PC-3 (cell line): Measurements from ENCODE around the gene ACOT11. TPM values are rescaled to one million over a fixed set of nuclear protein-coding genes. Genes with fewer than 3 reads are reported as not detected.

ENCODE experiments used
- ATAC-seq: fragments of 200-7000 bp; cut with Tn5 transposase; 2 replicates; pipeline ENCODE4 v1.9.1; 2020; ENCODE audit warnings: mild to moderate bottlenecking, moderate library complexity
- BruUV-seq: library from RNA; stranded (reverse); fragments of 400-500 nt; replicated peaks from 2 replicates; lab custom pipeline; 2021; lab: Mats Ljungman, UMichigan
- CTCF ChIA-PET: fragments of 300-600 bp; sonication (Branson Sonifier 250); formaldehyde crosslinking; loops from one replicate; lab custom pipeline; 2022; ENCODE audit warnings: antibody characterized with exemption; lab: Charles Lee
- POLR2A ChIA-PET: fragments of 300-600 bp; sonication (Branson Sonifier 250); formaldehyde crosslinking; loops from one replicate; lab custom pipeline; 2022; ENCODE audit warnings: antibody characterized with exemption; ENCODE audit not compliant: unreplicated experiment; lab: Charles Lee
- DNase-seq: peaks from one replicate; pipeline ENCODE4 v3.0.0-alpha.2; 2015
- H2AFZ ChIP-seq: fragments of 300-600 bp; sonication (generic); 2 replicates; pipeline ENCODE4 v1.6.0; 2016; ENCODE audit warnings: antibody characterized with exemption, low read length
- H3F3A ChIP-seq: fragments of 300-600 bp; sonication (generic); one replicate; pipeline ENCODE4 v1.6.0; 2017; ENCODE audit warnings: antibody characterized with exemption, low read length, control low read depth, mild to moderate bottlenecking; ENCODE audit not compliant: unreplicated experiment
- H3K27ac ChIP-seq: fragments of 300-600 bp; sonication (generic); 2 replicates; pipeline ENCODE4 v1.5.1; 2016; ENCODE audit warnings: mild to moderate bottlenecking, low read length
- H3K27me3 ChIP-seq: fragments of 300-600 bp; sonication (generic); 2 replicates; pipeline ENCODE4 v1.6.1; 2016; ENCODE audit warnings: low read length, mixed read lengths
- H3K36me3 ChIP-seq: fragments of 300-600 bp; sonication (generic); 2 replicates; pipeline ENCODE4 v1.6.1; 2016; ENCODE audit warnings: low read depth, mixed run types, low read length, mixed read lengths
- H3K4me1 ChIP-seq: fragments of 300-600 bp; sonication (generic); 2 replicates; pipeline ENCODE4 v1.5.1; 2016; ENCODE audit warnings: low read length; ENCODE audit not compliant: insufficient read depth
- H3K4me2 ChIP-seq: fragments of 300-600 bp; sonication (generic); 2 replicates; pipeline ENCODE4 v1.6.0; 2016; ENCODE audit warnings: low read length
- H3K4me3 ChIP-seq: fragments of 300-600 bp; sonication (generic); 2 replicates; pipeline ENCODE4 v1.5.1; 2016; ENCODE audit warnings: mild to moderate bottlenecking, low read length, mixed read lengths
- H3K79me2 ChIP-seq: fragments of 300-600 bp; sonication (generic); 2 replicates; pipeline ENCODE4 v1.6.1; 2017; ENCODE audit warnings: low read length, mixed read lengths
- H3K9ac ChIP-seq: fragments of 300-600 bp; sonication (generic); 2 replicates; pipeline ENCODE4 v1.6.0; 2016; ENCODE audit warnings: mild to moderate bottlenecking, low read length
- H3K9me2 ChIP-seq: fragments of 300-600 bp; sonication (generic); replicated peaks from 2 replicates; pipeline ENCODE4 v1.6.1; 2016; ENCODE audit warnings: mixed run types, low read length, mixed read lengths
- H3K9me3 ChIP-seq: fragments of 300-600 bp; sonication (generic); 2 replicates; pipeline ENCODE4 v1.6.1; 2016; ENCODE audit warnings: low read length, mixed read lengths
- H4K20me1 ChIP-seq: fragments of 300-600 bp; sonication (generic); 2 replicates; pipeline ENCODE4 v1.6.1; 2016; ENCODE audit warnings: low read length, mixed read lengths
- EZH2 ChIP-seq: fragments of 300-600 bp; sonication (generic); IDR thresholded peaks from one replicate; pipeline ENCODE4 v1.6.1; 2017; ENCODE audit warnings: antibody characterized with exemption, mild to moderate bottlenecking, low read length; ENCODE audit not compliant: unreplicated experiment
- EZH2phosphoT487 ChIP-seq: fragments of 300-600 bp; sonication (generic); IDR thresholded peaks from 2 replicates; pipeline ENCODE4 v1.6.1; 2018; ENCODE audit warnings: mild to moderate bottlenecking, antibody characterized with exemption, low read length, borderline replicate concordance
- intact Hi-C: fragments of 100-400 bp; cut with micrococcal nuclease; formaldehyde crosslinking; loops from 2 replicates; pipeline ENCODE4 v1.9.0; 2023
- total RNA-seq: library from RNA; depleted of rRNA; stranded (reverse); fragments of >200 nt; gene quantifications from 2 replicates; pipeline ENCODE4 v1.2.3, GENCODE V29; 2014
- TF ChIP-seq, protein P1 (sequence below): fragments of 300-600 bp; sonication (generic); conservative IDR thresholded peaks from 2 replicates; pipeline ENCODE4 v1.5.1; 2017; ENCODE audit warnings: antibody characterized with exemption, low read depth, mild to moderate bottlenecking, low read length

ACOT11 gene
- total RNA-seq, 1 experiment from 2014 or later: 5.0 TPM

DNA sequence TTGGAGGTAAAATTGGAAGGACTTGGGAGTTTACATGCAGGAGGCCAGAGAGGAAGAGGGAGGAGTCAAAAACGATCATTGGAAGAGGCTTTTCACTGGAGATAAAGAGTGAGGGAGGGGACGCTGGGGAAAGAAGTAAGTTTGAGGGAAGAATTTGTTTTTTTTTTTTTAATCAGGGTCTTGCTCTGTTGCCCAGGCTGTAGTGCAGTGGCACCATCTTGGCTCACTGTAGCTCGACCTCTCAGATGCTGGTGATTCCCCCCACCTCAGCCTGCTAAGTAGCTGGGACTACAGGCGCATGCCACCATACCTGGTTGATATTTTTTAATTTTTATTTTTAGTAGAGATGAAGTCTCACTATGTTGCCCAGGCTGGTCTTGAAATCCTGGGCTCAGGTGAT lies 92.3 kb downstream of the ACOT11 start:
- no peak overlapping the region for H3K27ac ChIP-seq
- H3K9ac ChIP-seq: no peak overlapping the region
- no peak overlapping the region for H3K4me2 ChIP-seq
- CTCF ChIA-PET: no interaction called here
- H4K20me1 ChIP-seq: no peaks in the 10 kb centered on the region
- H3K27me3 ChIP-seq: peaks cover 7% of the 10 kb centered on the region; the same call in 1 of the 2 replicates
- no peaks in the 10 kb centered on the region for H3K36me3 ChIP-seq
- TF ChIP-seq EZH2 (no peak), EZH2phosphoT487 (no peak)
- ATAC-seq: no peak
- no peaks in the 10 kb centered on the region for H3K9me3 ChIP-seq
- intact Hi-C loops: no loop called here
- POLR2A ChIA-PET: no interaction called here
- H3K79me2 ChIP-seq: no peaks in the 10 kb centered on the region
- H3K9me2 ChIP-seq: no peaks in the 10 kb centered on the region
- no peak overlapping the region for H3K4me3 ChIP-seq
- no peaks in the 10 kb centered on the region for H3F3A ChIP-seq
- no TSS peak for BruUV-seq
- H2AFZ ChIP-seq: no peak overlapping the region
- no peaks in the 10 kb centered on the region for H3K4me1 ChIP-seq
- no peak for DNase-seq

DNA sequence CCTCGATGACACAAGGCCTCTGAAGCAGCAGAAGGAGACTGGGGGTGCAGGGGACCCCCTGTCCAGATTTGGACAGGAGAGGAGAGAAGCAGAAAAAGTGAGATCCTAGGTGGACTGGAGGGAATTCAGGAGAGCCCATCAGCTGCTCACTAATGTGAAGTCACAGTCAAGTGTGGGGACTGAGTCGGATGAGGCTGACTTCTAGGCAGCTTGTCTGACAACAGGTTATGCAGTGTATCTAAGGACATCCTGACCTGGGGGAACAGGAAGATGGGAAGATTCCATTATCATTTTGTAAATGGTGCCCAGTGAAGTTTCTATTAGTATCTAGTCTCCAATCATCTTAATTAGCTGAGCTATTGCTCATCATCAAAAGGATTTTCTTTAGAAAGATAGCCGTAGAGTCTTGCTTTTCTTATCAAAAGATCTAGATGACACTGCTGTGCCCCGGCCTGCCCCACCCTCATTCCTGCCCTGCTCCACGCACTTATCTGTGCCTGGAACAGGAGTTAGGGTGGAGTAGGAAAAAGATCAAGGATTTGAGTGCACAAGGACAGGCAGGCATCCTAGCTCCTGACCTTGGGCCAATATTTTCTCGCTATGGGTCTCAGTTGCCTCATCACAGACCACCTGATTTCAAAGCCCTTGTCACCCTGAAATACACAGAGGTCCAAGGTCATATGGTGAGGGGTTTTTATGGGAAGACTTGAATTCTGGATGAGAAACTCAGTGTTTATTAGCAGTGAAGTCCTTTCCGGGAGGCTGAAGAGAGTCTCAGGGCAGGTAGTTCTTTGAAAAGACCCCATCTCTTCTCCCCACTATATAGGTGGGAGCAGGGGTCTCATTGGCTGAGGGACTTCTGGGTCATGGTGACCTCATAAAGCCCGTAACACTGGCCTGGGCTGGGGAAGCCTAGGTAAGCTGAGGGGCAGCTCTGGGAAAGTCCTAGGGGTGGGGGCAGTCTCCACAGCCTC lies 93.1 kb downstream of the ACOT11 start, which contains the start of gene MROH7:
Gene MROH7, plus strand, starts transcription at position 924 of the 974 bp plus-strand sequence. CDS start 11,141 bp downstream, outside the sequence.
- no peaks in the 10 kb centered on the region for H3K4me1 ChIP-seq
- no peak within 1 kb of the TSS for H3K9ac ChIP-seq
- no peaks in the 10 kb centered on the region for H3F3A ChIP-seq
- no peaks in the 10 kb centered on the region for H3K9me2 ChIP-seq
- H4K20me1 ChIP-seq: no peaks in the 10 kb centered on the region
- no peaks in the 10 kb centered on the region for H3K79me2 ChIP-seq
- H3K27ac ChIP-seq: no peak within 1 kb of the TSS
- no peaks in the 10 kb centered on the region for H3K9me3 ChIP-seq
- H3K4me2 ChIP-seq: no peak within 1 kb of the TSS
- no TSS peak for BruUV-seq
- ChIA-PET CTCF (no interaction called here), POLR2A (no interaction called here)
- TF ChIP-seq EZH2phosphoT487 (no peak), EZH2 (no peak)
- TF ChIP-seq, protein P1, sequence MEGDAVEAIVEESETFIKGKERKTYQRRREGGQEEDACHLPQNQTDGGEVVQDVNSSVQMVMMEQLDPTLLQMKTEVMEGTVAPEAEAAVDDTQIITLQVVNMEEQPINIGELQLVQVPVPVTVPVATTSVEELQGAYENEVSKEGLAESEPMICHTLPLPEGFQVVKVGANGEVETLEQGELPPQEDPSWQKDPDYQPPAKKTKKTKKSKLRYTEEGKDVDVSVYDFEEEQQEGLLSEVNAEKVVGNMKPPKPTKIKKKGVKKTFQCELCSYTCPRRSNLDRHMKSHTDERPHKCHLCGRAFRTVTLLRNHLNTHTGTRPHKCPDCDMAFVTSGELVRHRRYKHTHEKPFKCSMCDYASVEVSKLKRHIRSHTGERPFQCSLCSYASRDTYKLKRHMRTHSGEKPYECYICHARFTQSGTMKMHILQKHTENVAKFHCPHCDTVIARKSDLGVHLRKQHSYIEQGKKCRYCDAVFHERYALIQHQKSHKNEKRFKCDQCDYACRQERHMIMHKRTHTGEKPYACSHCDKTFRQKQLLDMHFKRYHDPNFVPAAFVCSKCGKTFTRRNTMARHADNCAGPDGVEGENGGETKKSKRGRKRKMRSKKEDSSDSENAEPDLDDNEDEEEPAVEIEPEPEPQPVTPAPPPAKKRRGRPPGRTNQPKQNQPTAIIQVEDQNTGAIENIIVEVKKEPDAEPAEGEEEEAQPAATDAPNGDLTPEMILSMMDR: no peak
- intact Hi-C loops: no loop called here
- no peak for ATAC-seq
- DNase-seq: no peak
- H3K27me3 ChIP-seq: peaks cover 3% of the 10 kb centered on the region; the same call in 1 of the 2 replicates
- H2AFZ ChIP-seq: no peak within 1 kb of the TSS
- no peaks in the 10 kb centered on the region for H3K36me3 ChIP-seq
- no peak within 1 kb of the TSS for H3K4me3 ChIP-seq

DNA sequence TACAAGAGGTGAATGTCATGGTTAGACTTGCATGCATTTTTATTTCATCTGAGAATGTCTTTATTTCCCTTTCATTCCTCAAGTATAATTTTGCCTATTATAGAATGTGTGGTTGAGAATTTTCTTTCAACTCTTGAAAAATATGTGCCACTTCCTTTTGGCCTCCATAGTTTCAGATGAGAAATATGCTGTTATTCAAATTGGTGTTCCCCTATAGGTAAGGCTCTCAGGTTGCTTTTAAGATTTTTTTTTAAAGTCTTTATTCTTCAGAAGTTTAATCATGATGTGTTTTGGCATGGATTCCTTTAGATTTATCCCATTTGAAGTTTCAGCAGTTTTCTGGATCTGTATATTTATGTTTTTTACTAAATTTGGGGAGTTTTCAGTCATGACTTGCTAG lies 95.7 kb downstream of the ACOT11 start:
- no peaks in the 10 kb centered on the region for H3K4me1 ChIP-seq
- ChIA-PET POLR2A (no interaction called here), CTCF (no interaction called here)
- H3K36me3 ChIP-seq: no peaks in the 10 kb centered on the region
- no peaks in the 10 kb centered on the region for H3K9me3 ChIP-seq
- no peak overlapping the region for H2AFZ ChIP-seq
- no peaks in the 10 kb centered on the region for H3K79me2 ChIP-seq
- no peaks in the 10 kb centered on the region for H3F3A ChIP-seq
- intact Hi-C loops: no loop called here
- H3K9ac ChIP-seq: no peak overlapping the region
- no peak overlapping the region for H3K4me3 ChIP-seq
- TF ChIP-seq EZH2 (no peak), EZH2phosphoT487 (no peak)
- TF ChIP-seq, protein P1: no peak
- no peaks in the 10 kb centered on the region for H3K9me2 ChIP-seq
- no peaks in the 10 kb centered on the region for H4K20me1 ChIP-seq
- H3K4me2 ChIP-seq: no peak overlapping the region
- ATAC-seq: no peak
- DNase-seq: no peak
- no peaks in the 10 kb centered on the region for H3K27me3 ChIP-seq
- no TSS peak for BruUV-seq
- no peak overlapping the region for H3K27ac ChIP-seq
